ENCODE data around the gene APOL1. TPM values are rescaled to one million over a fixed set of nuclear protein-coding genes. Genes with fewer than 3 reads are reported as not detected.
"Not testable (repeated sequence)": the region's sequence is repeated elsewhere in the genome, so short reads cannot be mapped to it uniquely, and the experiment has no call there.

APOL1 gene
- total RNA-seq, 1 donor from 2014 or later, result 19.0 TPM

DNA sequence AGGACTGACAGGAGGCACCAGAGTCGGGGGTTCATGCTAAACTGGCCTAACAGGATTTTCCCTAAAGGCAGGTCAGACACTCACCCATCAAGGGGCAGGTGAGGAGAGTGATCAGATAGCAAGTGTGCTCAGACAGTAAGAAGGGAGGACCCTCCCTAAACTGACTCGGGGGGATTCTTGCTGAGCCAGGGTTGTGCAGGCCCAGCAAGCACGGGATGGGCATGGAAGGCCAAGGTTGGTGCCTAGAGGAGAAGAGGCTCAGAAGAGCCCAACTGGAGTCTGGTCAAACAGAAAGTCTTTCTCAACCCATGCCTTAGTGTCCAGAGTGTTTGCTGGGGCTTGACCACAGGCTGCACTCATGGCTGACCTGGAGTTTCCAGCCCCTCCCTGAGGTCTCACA, 6.2 kb upstream of the APOL1 start:
- no peak for ATAC-seq

GRCh38 chr22:36247955-36248354, 5.0 kb upstream of the APOL1 start:
- no peak for ATAC-seq

GRCh38 chr22:36249160-36249559, 3.8 kb upstream of the APOL1 start:
- ATAC-seq, result no peak

DNA sequence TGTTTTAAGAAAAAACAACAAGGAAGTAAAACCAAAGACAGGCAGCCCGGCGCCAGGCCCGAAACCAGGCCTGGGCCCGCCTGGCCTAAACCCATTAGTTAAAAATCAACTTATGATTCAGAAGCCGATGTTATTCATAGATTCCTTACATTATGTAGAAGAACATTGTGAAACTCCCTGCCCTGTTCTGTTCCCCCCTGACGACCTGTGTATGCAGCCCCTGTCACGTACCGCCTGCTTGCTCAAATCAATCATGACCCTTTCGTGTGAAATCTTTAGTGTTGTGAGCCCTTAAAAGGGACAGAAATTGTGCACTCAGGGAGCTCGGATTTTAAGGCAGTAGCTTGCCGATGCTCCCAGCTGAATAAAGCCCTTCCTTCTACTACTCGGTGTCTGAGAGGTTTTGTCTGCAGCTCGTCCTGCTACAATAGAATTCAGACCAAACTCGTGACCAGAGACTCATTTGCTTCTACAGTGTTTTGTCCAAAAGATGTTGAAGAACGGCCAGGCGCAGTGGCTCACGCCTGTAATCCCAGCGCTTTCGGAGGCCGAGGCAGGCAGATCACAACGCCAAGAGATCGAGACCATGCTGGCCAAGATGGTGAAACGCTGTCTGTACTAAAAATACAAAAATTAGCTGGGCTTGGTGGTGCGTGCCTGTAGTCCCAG, 2.5 kb upstream of the APOL1 start:
- ATAC-seq, result not testable (repeated sequence)

- not testable (repeated sequence) for ATAC-seq
These were observed 839 bp upstream of the APOL1 start for GRCh38 chr22:36251979-36252608.

- peak; percentile 11 for ATAC-seq
These were observed 874 bp downstream of the APOL1 start for GRCh38 chr22:36253523-36254490.

GRCh38 chr22:36255572-36255971, 2.6 kb downstream of the APOL1 start:
- ATAC-seq, result peak; percentile 43

DNA sequence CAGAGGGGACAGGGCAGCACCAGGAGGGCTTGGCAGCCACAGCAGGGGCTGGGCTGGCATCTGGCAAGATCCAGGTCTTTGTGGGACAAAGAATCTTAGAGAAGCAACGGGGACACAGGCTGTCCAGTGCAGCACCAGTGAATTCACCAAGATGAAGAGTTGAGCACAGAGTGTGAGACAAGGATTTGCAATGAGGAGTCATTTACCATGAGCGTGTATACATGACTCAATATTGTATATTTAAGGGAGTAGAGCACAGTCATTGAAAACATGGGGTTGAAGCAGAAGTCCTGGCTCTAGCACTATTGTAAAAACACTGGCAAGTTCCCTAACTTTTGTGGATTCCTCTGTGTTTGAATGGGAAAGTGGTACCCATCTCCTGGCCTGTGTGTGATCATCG, 3.5 kb downstream of the APOL1 start:
- ATAC-seq, result peak; percentile 14

DNA sequence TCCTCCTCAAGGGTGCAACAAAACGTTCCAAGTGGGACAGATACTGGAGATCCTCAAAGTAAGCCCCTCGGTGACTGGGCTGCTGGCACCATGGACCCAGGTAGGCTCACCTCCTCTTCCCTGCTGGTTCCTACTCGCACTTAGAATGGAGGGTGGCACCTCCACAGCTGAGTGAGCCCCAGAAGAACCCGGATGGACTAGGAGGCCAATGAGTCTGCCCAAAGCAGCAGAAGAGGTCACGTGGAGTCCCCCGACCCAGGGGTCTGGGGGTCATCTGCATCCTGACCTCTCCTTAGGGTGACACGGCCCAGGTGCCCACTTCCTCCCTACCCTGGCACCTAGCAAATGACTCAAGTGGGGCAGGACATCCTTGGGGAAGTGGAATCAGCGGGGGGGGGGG, 4.4 kb downstream of the APOL1 start:
- ATAC-seq, result no peak

- no peak for ATAC-seq
These were observed 5.2 kb downstream of the APOL1 start for GRCh38 chr22:36257948-36258670.

- no peak for ATAC-seq
These were observed 6.0 kb downstream of the APOL1 start for GRCh38 chr22:36258701-36259614.

DNA sequence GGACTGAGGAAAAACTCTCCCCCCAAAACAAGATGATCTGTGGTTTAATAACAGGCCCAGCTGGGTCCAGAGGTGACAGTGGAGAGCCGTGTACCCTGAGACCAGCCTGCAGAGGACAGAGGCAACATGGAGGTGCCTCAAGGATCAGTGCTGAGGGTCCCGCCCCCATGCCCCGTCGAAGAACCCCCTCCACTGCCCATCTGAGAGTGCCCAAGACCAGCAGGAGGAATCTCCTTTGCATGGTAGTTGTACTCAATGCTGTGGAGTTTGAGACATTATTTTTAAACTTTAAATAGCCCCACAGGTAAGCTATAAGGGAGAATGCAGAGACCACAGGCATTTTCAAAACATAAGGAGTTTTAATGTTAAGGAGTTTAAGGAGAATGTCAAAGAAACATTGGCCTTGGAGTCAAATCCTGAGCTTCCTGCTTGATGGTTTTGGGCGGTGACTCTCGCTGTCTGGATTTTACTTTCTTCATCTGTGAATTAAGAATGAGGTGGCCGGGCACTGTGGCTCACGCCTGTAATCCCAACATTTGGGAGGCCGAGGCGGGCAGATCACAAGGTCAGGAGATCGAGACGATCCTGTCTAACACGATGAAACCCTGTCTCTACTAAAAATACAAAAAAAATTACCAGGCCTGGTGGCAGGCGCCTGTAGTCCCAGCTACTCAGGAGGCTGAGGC, 6.8 kb downstream of the APOL1 start:
- no peak for ATAC-seq

DNA sequence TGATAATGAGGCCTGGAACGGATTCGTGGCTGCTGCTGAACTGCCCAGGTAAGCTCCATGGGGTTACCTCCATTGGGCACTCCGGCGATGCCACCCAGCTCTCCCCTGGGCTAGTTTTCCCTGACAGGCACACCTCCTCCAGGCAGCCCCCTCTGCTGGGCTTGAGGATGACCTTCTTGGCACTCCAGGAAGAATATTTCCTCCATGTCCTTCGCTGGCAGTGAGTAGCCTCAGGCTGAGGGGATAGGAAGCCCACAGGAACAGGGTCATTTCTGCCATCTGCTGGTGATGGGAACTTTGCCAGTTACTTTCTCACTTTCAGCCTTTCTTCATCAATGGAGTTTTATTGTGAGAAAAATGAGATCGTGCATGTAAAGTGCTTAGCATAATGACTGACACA, 8.7 kb downstream of the APOL1 start:
- ATAC-seq, result not testable (repeated sequence)

DNA sequence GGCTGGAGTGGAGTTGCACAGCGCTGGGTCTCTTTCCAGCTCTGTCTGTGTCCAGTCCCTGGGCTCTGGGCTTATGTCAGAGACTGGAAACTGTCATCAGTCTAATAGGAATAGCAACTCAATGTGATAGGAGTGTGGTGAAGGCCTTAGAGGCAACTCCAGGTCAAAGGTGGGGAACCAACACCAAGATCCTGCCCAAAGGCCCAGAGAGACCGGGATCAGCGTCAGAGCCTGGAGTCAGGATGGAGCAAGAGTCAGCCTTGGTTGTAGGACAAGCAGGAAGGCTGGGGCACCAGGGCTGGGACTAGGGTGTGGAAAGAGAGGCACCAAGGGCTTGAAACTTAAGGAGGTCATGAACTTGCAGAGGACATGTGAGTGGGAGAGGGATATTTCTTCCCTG, 9.4 kb downstream of the APOL1 start:
- ATAC-seq, result not testable (repeated sequence)

- not testable (repeated sequence) for ATAC-seq
These were observed 10.3 kb downstream of the APOL1 start for GRCh38 chr22:36263216-36263673.

DNA sequence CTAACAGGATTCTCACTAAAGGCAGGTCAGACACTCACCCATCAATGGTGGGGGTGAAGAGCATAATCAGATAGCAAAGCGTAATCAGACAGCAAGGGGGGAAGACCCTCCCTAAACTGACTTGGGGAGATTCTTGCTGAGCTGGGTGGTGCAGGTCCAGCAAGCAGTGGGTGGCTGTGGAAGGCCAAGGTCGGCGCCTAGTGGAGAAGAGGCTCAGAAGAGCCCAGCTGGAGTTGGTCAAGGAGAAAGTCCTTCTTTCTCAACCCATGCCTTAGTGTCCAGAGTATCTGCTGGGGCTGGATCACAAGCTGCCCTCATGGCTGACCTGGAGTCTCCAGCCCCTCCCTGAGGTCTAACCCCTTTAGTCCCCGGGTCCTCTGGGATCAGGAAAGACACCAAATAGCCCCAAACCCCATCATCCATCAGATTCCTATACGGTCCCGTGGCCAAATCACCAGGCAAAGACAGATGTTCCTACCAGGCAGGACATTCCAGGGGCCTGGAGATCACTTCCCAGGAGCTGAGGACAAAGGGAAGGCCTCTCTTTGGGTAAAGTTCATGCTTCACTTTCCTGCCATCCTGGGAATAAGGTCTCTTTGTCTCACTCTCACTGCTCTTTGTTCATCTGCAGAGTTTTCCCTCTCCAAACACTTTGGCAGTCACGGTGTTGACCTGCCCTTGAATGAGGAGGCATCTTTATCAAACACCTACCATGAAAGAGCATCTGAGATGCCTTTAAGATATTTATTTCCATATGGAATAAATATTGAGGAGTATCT, 11.1 kb downstream of the APOL1 start:
- ATAC-seq, result not testable (repeated sequence)

DNA sequence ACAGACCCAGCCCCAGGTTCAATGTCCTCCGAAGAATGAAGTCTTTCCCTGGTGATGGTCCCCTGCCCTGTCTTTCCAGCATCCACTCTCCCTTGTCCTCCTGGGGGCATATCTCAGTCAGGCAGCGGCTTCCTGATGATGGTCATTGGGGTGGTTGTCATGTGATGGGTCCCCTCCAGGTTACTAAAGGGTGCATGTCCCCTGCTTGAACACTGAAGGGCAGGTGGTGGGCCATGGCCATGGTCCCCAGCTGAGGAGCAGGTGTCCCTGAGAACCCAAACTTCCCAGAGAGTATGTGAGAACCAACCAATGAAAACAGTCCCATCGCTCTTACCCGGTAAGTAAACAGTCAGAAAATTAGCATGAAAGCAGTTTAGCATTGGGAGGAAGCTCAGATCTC, 14.1 kb downstream of the APOL1 start:
- ATAC-seq, result peak; percentile 20

DNA sequence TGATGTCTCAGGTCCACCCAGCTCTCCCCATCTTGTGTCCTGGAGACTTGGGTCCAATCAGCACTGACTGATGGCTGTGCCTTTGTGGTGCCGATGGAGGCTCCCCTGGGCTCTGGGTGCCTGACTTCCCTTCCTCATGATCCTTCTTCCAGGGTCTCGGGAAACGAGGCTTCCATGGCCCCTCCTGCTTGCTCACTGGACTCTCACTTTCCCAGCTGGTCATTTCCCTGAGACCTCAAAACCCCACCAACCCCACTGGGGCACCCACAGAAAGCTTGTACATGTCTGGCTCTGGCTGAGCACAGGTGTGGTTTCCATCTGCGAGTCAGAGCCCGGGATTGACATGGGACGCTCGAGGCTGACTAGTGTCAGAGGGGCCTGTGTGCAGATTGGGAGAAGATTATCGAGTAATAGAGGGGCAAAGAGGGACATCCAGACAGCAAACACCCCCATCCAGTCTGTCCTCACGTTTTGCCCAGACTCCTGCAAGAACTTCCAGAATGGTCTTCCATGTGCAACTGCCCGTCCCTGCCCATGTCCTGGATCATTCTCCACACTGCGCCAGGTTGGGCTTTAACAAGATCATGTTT, 15.1 kb downstream of the APOL1 start:
- ATAC-seq, result no peak

- not testable (repeated sequence) for ATAC-seq
These were observed 18.3 kb downstream of the APOL1 start for GRCh38 chr22:36271231-36271630.

Measured in esophagus mucosa (tissue), 1 donor.